Spleen (tissue), 11 donors: ENCODE data around the gene IL12RB2. TPM values are rescaled to one million over a fixed set of nuclear protein-coding genes. Genes with fewer than 3 reads are reported as not detected.

Source experiments
- DNase-seq: peaks from one replicate; pipeline ENCODE4 v3.0.0-alpha.2; 2020
- H3K27ac ChIP-seq, 8 donors: fragments of 200-600 bp; sonication (generic) in 7 of 8; 1 replicate in 4 of 8; 2 replicates in 4 of 8; pipeline versions ENCODE4 v1.5.0 to v1.8.0; 2016 to 2021; ENCODE audit warnings: inconsistent platforms in 4 of 8, mild to moderate bottlenecking in 4 of 8, moderate library complexity in 1 of 8
- H3K27me3 ChIP-seq, 7 donors: fragments of 200-600 bp; sonication (generic) in 6 of 7; replicated peaks in 1 of 7; 1 replicate in 4 of 7; 2 replicates in 3 of 7; pipeline versions ENCODE4 v1.5.0 to v1.8.0; 2016 to 2021; ENCODE audit warnings: inconsistent platforms in 3 of 7, mild to moderate bottlenecking in 1 of 7
- H3K36me3 ChIP-seq, 6 donors: fragments of 200-600 bp; sonication (generic) in 5 of 6; 1 replicate in 4 of 6; 2 replicates in 2 of 6; pipeline versions ENCODE4 v1.5.0 to v1.8.0; 2016 to 2021; ENCODE audit warnings: inconsistent platforms in 2 of 6
- H3K4me1 ChIP-seq, 6 donors: fragments of 200-600 bp; sonication (generic) in 5 of 6; 1 replicate in 3 of 6; 2 replicates in 3 of 6; pipeline versions ENCODE4 v1.5.0 to v1.8.0; 2016 to 2021; ENCODE audit warnings: inconsistent platforms in 3 of 6
- H3K4me3 ChIP-seq, 8 donors: fragments of 200-600 bp; sonication (generic) in 7 of 8; 1 replicate in 4 of 8; 2 replicates in 4 of 8; pipeline versions ENCODE4 v1.5.0 to v1.8.0; 2016 to 2021; ENCODE audit warnings: inconsistent platforms in 4 of 8, mild to moderate bottlenecking in 4 of 8, moderate library complexity in 2 of 8
- H3K9me3 ChIP-seq, 8 donors: fragments of 200-600 bp; sonication (generic) in 7 of 8; 1 replicate in 4 of 8; 2 replicates in 4 of 8; pipeline versions ENCODE4 v1.5.0 to v1.8.0; 2016 to 2021; ENCODE audit warnings: inconsistent platforms in 4 of 8
- CTCF ChIP-seq, 11 experiments: fragments of 200-600 bp in 7 of 11; fragments of 450-650 bp in 4 of 11; sonication (generic) in 4 of 11; IDR thresholded peaks in 8 of 11; conservative IDR thresholded peaks in 3 of 11; 1 replicate in 7 of 11; 2 replicates in 4 of 11; pipeline versions ENCODE4 v1.4.0 to v1.8.0; 2016 to 2021; ENCODE audit warnings: antibody characterized with exemption in 11 of 11, inconsistent platforms in 4 of 11, mild to moderate bottlenecking in 1 of 11
- POLR2A ChIP-seq, 3 donors: fragments of 450-650 bp; IDR thresholded peaks; one replicate each; pipeline ENCODE4 v1.5.1; 2017; ENCODE audit warnings: antibody characterized with exemption in 3 of 3, mild to moderate bottlenecking in 1 of 3
- POLR2AphosphoS5 ChIP-seq, 3 donors: sonication (generic); formaldehyde crosslinking; IDR thresholded peaks; one replicate each; pipeline ENCODE4 v1.5.1; 2017; ENCODE audit warnings: antibody characterized with exemption in 3 of 3
- WGBS, 5 donors: extraction: QIAGEN DNeasy Blood & Tissue Kit in 3 of 5; methylation state at CpG; one replicate each; pipeline versions ENCODE4 v1.1.5 to v1.1.7; 2013 to 2018; 5-methylcytosine and 5-hydroxymethylcytosine counted together
- intact Hi-C: fragments of 100-400 bp; cut with DNase I; formaldehyde crosslinking; loops from one replicate; pipeline ENCODE4 v1.15.0; 2023; ENCODE audit warnings: low total_unique reads
- polyA plus RNA-seq, 3 donors: library from polyadenylated mRNA; stranded (reverse); fragments of 200-250 nt; gene quantifications; one replicate each; pipeline ENCODE4 v1.2.1, GENCODE V29; 2013
- total RNA-seq, 7 donors: library from RNA; depleted of rRNA in 3 of 7; stranded (reverse); fragments of >200 nt in 3 of 7; fragmentation: NEBNext Ultra II Directional in 4 of 7; extraction: Animal tissue kit (Norgen Biotek cat#: 25700) in 4 of 7; gene quantifications; one replicate each; pipeline versions ENCODE4 v1.1.0 to v1.2.1, GENCODE V29; 2016 to 2021
- donor health status: healthy with polysubstance abuse.
- donor health status: DM: no; HTN: no; CAD: no; lungs with moderate emphysema.
- donor health status: DM: no; HTN: no; CAD: no.
- donor health status: Bipolar disorder and iron deficiency.
- donor health status: healthy.
- donor health status: DM: no; HTN: no; CAD: no.
- donor health status: DM: yes; HTN: yes; CAD: no.

IL12RB2 gene
- total and polyA plus RNA-seq, 10 donors = 0.17 to 6.0 (median 1.9) TPM

- H3K27ac ChIP-seq = no peak overlapping the region
- no peaks in the 10 kb centered on the region for H3K27me3 ChIP-seq
- H3K36me3 ChIP-seq = no peaks in the 10 kb centered on the region
- no peak overlapping the region for H3K4me3 ChIP-seq
- 91 to 97% (median 93%) methylated on average over 2 of the region's 2 CpGs for WGBS, 5 donors
- TF ChIP-seq POLR2A (IDR thresholded peaks at IDR 0.05) (no peak), CTCF (IDR thresholded peaks at IDR 0.05 in 8 of 11, conservative IDR thresholded peaks at IDR 0.05 in 3 of 11) (no peak), POLR2AphosphoS5 (IDR thresholded peaks at IDR 0.05) (no peak)
- no peaks in the 10 kb centered on the region for H3K9me3 ChIP-seq
- intact Hi-C loops = no loop called here
- no peak for DNase-seq
- no peaks in the 10 kb centered on the region for H3K4me1 ChIP-seq
Measured at GRCh38 chr1:67371043-67371442, 63.4 kb downstream of the IL12RB2 start.

- Histone ChIP-seq H3K27ac (no peak overlapping the region), H3K36me3 (no peaks in the 10 kb centered on the region), H3K27me3 (no peaks in the 10 kb centered on the region), H3K4me1 (no peaks in the 10 kb centered on the region), H3K4me3 (no peak overlapping the region), H3K9me3 (no peaks in the 10 kb centered on the region)
- intact Hi-C loops = no loop called here
- no peak for TF ChIP-seq POLR2A (IDR thresholded peaks at IDR 0.05)
- TF ChIP-seq CTCF (IDR thresholded peaks at IDR 0.05 in 8 of 11, conservative IDR thresholded peaks at IDR 0.05 in 3 of 11) = no peak
- no peak for TF ChIP-seq POLR2AphosphoS5 (IDR thresholded peaks at IDR 0.05)
- no peak for DNase-seq
- WGBS, 5 donors = 79 to 87% (median 86%) methylated on average over 5 of the region's 5 CpGs
Measured at GRCh38 chr1:67371681-67372080, 64.0 kb downstream of the IL12RB2 start.

GRCh38 chr1:67372136-67372535, 64.5 kb downstream of the IL12RB2 start:
- 66 to 83% (median 80%) methylated on average over 3 of the region's 3 CpGs for WGBS, 5 donors
- H3K9me3 ChIP-seq = no peaks in the 10 kb centered on the region
- no peak overlapping the region for H3K4me3 ChIP-seq
- H3K27me3 ChIP-seq = no peaks in the 10 kb centered on the region
- intact Hi-C loops = no loop called here
- H3K36me3 ChIP-seq = no peaks in the 10 kb centered on the region
- TF ChIP-seq POLR2AphosphoS5 (IDR thresholded peaks at IDR 0.05) (no peak), POLR2A (IDR thresholded peaks at IDR 0.05) (no peak), CTCF (IDR thresholded peaks at IDR 0.05 in 8 of 11, conservative IDR thresholded peaks at IDR 0.05 in 3 of 11) (no peak)
- H3K4me1 ChIP-seq = no peaks in the 10 kb centered on the region
- no peak overlapping the region for H3K27ac ChIP-seq
- DNase-seq = no peak

- Histone ChIP-seq H3K4me3 (no peak overlapping the region), H3K27me3 (no peaks in the 10 kb centered on the region), H3K27ac (no peak overlapping the region), H3K36me3 (no peaks in the 10 kb centered on the region), H3K4me1 (no peaks in the 10 kb centered on the region), H3K9me3 (no peaks in the 10 kb centered on the region)
- intact Hi-C loops = no loop called here
- TF ChIP-seq CTCF (IDR thresholded peaks at IDR 0.05 in 8 of 11, conservative IDR thresholded peaks at IDR 0.05 in 3 of 11) (no peak), POLR2A (IDR thresholded peaks at IDR 0.05) (no peak), POLR2AphosphoS5 (IDR thresholded peaks at IDR 0.05) (no peak)
- no peak for DNase-seq
Measured at GRCh38 chr1:67372898-67373297, 65.2 kb downstream of the IL12RB2 start.
